HG03280 (cell line): ENCODE results near the gene OSBPL2.

ENCODE experiments used
- ATAC-seq: cut with Tn5 transposase; IDR thresholded peaks from one replicate; pipeline ENCODE4 v1.9.1; 2021; ENCODE audit warnings: mild to moderate bottlenecking, moderate library complexity; ENCODE audit not compliant: unreplicated experiment

OSBPL2 gene

GRCh38 chr20:62332989-62333819 is 94.9 kb downstream of the OSBPL2 start:
- no peak for ATAC-seq

GRCh38 chr20:62333820-62334595 is 95.7 kb downstream of the OSBPL2 start:
- ATAC-seq, result no peak

GRCh38 chr20:62334881-62335280 is 96.6 kb downstream of the OSBPL2 start:
- no peak for ATAC-seq

GRCh38 chr20:62335532-62335931 is 97.2 kb downstream of the OSBPL2 start:
- ATAC-seq, result no peak

- no peak for ATAC-seq
Measured at GRCh38 chr20:62336329-62336728, 98.0 kb downstream of the OSBPL2 start.

GRCh38 chr20:62336775-62337557 is 98.6 kb downstream of the OSBPL2 start:
- ATAC-seq, result no peak

GRCh38 chr20:62337558-62338293 is 99.4 kb downstream of the OSBPL2 start:
- no peak for ATAC-seq

- no peak for ATAC-seq
Measured at GRCh38 chr20:62338294-62338620, 99.9 kb downstream of the OSBPL2 start.

- peak; percentile 73 for ATAC-seq
Measured at GRCh38 chr20:62339647-62340062, 101.3 kb downstream of the OSBPL2 start.

GRCh38 chr20:62342910-62343309 is 104.6 kb downstream of the OSBPL2 start:
- no peak for ATAC-seq

GRCh38 chr20:62344092-62344491 is 105.8 kb downstream of the OSBPL2 start:
- ATAC-seq, result no peak

GRCh38 chr20:62344782-62345181 is 106.5 kb downstream of the OSBPL2 start:
- ATAC-seq, result no peak
